SIG-M5 (cell line): ENCODE results near the gene EFNA2.
"Not testable (repeated sequence)": the region's sequence is repeated elsewhere in the genome, so short reads cannot be mapped to it uniquely, and the experiment has no call there.

Experiments used
- DNase-seq: peaks from one replicate; lab custom pipeline; 2025; lab: John Stamatoyannopoulos, UW

The EFNA2 gene

DNA sequence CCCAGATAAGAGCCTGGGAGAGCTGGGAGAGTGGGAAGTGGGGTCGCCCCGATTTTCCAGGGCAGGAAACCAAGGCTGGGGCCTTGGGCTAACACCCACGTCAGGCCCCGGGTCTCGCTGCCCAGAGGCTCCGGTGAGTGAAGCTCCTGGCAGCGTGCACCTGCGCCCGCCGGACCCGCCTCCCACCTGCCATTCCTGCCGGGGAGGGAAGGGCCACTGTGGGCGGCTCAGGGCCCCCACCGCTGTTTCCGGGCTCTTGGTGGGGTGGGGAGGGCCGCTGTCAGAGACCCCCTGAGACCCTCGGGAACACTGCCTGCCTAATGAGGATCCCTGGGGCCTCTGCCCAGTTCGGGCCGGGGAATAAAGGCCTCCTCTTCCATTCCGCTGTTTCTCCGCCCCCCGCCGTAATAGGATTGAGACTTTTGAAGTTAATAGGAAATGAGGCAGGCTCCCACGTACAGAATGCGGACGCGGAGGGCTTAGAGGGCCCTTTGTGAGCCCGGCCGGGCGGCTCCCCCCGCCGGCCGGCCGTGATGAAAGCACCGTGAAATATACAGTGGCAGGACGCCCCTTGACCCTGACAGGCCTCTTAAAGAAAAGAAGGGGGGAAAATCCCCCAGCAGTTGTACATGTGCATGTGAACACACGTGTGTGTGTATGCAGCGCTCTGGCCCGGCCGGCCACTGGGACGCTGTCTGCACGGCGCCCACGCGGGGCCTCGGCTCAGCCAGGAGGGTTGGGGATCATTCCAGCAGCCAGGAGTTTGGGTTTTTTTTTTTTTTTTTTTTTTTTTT is 33.2 kb downstream of the EFNA2 start:
- DNase-seq = no peak

DNA sequence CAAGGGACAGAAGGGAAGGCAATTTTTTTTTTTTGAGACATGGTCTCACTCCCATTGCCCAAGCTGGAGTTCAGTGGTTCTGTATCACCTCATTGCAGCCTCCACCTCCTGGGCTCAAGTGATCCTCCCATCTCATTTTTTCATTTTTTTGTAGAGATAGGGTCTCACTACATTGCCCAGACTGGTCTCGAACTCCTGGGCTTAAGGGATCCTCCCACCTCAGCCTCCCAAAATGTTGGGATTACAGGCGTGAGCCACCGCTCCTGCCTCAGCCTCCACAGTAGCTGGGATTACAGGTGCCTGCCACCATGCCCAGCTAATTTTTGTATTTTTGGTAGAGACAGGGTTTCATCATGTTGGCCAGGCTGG is 34.6 kb downstream of the EFNA2 start:
- not testable (repeated sequence) for DNase-seq

- no peak for DNase-seq
These were observed 35.9 kb downstream of the EFNA2 start for GRCh38 chr19:1321539-1321938.

GRCh38 chr19:1322198-1322981 is 36.7 kb downstream of the EFNA2 start:
- DNase-seq = no peak

GRCh38 chr19:1324249-1324805 is 38.7 kb downstream of the EFNA2 start:
- no peak for DNase-seq

DNA sequence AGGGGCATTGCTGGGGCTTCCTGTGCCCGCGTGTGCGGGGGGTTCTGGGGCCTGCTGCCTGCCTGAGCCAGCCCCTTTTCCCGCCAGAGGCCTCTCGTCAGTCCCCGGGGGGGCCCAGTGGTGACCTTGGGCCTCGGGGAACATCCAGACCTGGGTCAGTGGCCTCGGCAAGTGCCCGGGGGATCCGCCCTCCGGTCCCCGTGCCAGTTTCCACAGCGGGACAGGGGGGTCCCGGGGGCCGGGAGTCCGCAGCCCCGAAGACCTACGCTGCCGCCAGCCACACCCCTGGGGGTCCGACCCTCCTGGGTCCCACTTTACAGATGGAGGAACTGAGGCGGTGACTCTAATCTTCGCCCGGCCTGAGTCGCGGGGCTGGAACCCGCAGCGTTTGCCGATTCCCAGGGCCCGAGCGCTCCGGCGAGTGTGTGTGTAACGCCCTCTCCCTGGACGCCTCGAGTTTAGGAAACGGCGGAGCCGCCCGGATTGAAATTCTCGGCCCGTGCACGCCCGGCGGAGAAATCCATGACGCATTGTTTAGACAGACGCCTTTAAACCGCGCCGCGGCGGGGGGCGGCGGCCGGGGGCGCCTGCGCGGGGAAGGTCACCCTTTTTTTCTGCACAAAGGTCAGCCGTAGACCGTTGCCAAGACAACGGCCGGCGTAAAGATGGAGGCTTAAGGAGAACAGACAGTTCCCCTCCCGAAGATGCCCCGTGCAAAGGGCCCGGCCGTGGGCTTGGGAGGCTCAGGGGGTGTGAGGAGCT is 39.3 kb downstream of the EFNA2 start:
- no peak for DNase-seq

DNA sequence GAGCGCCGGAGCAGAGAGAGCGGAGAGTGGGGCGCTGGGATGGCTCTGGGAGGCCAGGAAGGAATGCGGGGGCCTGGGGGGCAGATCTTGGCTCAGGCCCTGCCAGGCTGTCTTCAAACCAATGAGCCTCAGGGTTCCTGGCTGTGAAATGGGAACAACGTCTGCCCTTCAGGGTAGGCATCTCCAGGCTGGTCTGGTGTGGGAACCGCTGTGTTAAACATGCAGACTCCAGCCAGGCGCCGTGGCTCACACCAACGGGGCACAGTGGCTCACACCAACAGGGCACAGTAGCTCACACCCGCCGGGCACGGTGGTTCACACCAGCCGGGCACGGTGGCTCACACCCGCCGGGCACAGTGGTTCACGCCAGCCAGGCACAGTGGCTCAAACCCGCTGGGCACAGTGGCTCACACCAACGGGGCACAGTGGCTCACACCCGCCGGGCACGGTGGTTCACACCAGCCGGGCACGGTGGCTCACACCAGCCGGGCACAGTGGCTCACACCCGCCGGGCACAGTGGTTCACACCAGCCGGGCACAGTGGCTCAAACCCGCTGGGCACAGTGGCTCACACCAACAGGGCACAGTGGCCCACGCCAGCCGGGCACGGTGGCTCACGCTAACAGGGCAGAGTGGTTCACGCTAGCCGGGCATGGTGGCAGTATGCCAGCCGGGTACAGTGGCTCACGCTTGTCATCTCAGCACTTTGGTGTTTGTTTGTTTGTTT is 40.1 kb downstream of the EFNA2 start:
- DNase-seq = no peak

DNA sequence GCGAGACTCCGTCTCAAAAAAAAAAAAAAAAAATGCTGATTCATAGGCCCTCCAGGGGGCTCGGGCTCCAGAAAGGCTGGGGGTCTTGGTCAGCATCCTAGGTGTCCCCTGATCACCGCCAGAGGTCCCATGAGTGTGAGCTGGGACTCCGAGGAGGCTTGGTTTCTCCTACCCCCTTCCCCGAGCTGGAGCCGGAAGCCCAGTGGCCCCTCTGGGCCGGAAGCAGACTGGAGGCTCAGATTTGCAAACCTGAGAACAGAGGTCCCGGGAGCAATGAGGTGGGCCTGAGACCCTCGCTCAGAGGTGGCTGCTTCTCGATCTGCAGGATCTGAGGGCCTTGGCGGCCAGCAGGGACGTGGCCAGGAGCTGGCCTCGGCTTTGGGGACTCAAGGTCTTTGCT is 41.5 kb downstream of the EFNA2 start:
- no peak for DNase-seq

GRCh38 chr19:1332208-1332607 is 46.5 kb downstream of the EFNA2 start:
- not testable (repeated sequence) for DNase-seq

- no peak for DNase-seq
These were observed 50.5 kb downstream of the EFNA2 start for GRCh38 chr19:1336079-1336684.

DNA sequence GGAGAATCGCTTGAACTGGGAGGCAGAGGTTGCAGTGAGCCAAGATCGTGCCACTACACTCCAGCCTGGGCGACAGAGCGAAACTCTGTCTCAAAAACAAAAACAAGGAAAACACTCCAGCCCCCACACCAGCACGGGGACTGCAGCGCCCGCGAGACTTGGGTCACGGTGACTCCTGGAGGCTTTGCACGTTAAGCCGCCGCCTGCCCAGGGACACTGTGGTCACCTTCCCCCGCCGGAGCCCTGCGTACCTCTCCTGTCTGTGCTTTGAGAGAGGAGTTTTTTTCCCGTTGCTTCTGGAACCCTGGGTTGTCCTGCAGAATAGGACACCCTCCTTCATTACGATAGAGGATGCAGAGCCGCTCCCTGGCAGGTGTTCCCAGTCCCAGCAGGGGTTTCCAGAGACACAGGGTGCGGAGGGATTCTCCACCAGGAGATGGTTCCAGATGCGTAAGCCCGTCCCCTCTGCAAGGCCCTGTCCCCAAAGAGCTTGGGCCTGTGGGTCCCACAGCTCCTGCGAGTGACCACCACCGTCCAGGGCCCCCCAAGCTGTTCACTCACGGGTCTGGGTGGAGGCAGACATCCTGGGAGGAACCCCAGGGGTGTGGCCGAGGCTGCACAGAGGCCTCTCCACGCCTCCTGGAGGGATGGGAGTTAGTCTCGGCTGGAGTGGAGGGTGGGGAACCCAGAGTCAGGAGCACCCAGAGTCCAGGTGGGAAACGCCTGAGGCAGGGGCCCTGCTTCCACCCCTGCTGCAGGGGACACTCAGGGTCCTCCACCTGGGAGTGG is 55.2 kb downstream of the EFNA2 start:
- DNase-seq = no peak

GRCh38 chr19:1343041-1343440 is 57.4 kb downstream of the EFNA2 start:
- no peak for DNase-seq

DNA sequence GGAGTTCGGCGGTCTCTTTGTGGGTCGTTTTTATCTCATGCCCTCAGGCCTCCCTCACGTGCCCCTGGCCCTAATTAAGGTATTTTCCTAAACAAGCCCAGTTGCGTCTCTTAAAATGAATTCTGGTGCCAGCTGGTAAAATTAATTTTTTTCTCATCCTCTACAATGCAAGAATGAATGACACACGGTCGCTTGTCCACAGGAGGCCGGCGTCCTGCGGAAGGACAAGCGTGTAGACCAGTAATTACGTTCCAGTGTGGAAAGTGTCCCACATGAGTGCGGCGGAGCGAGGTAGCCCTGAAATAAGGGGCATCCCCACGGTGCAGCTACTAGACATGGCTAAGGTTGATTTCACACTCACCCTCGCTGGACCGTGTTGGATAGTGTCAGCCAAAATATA is 63.5 kb downstream of the EFNA2 start:
- no peak for DNase-seq

GRCh38 chr19:1350867-1351266 is 65.2 kb downstream of the EFNA2 start:
- DNase-seq = no peak
